Loucy (cell line): ENCODE results near the gene KPRP.

Source experiments
- CTCF ChIP-seq: fragments of 200-600 bp; sonication (generic); conservative IDR thresholded peaks from 2 replicates; pipeline ENCODE4 v1.5.1; 2014; ENCODE audit warnings: mild to moderate bottlenecking, antibody characterized with exemption, low read length
- EZH2phosphoT487 ChIP-seq: fragments of 200-600 bp; IDR thresholded peaks from 2 replicates; pipeline ENCODE4 v1.6.1; 2018; ENCODE audit warnings: antibody characterized with exemption, mild to moderate bottlenecking, moderate library complexity, borderline replicate concordance

- TF ChIP-seq CTCF = no peak
- no peak for TF ChIP-seq EZH2phosphoT487
These were observed 811 bp downstream of the KPRP start for GRCh38 chr1:152758636-152759035.
